GM23338 (cell line): ENCODE results near the gene BSCL2. TPM values are rescaled to one million over a fixed set of nuclear protein-coding genes. Genes with fewer than 3 reads are reported as not detected.

ENCODE experiments used
- ATAC-seq: fragments of 200-7000 bp; cut with Tn5 transposase; 3 replicates; pipeline ENCODE4 v1.9.1; 2020
- DNase-seq: peaks from one replicate; pipeline ENCODE4 v3.0.0-alpha.2; 2015; ENCODE audit warnings: low spot score
- H2AFZ ChIP-seq: fragments of 200-600 bp; sonication (generic); 2 replicates; pipeline ENCODE4 v1.8.0; 2016; ENCODE audit warnings: antibody characterized with exemption, mild to moderate bottlenecking, moderate library complexity
- H3F3A ChIP-seq: fragments of 200-600 bp; sonication (generic); replicated peaks from 2 replicates; pipeline ENCODE4 v1.8.0; 2017; ENCODE audit warnings: antibody characterized with exemption, mixed run types, low read depth
- H3K27ac ChIP-seq: fragments of 200-600 bp; sonication (generic); 2 replicates; pipeline ENCODE4 v1.6.1; 2016; ENCODE audit warnings: low read depth
- H3K27me3 ChIP-seq: fragments of 200-600 bp; sonication (generic); 2 replicates; pipeline ENCODE4 v1.8.0; 2016; ENCODE audit warnings: mild to moderate bottlenecking, mixed run types, moderate library complexity; ENCODE audit not compliant: insufficient read depth
- H3K36me3 ChIP-seq: fragments of 200-600 bp; sonication (generic); 2 replicates; pipeline ENCODE4 v1.8.0; 2016; ENCODE audit warnings: mild to moderate bottlenecking; ENCODE audit not compliant: insufficient read depth
- H3K4me1 ChIP-seq: fragments of 200-600 bp; sonication (generic); 2 replicates; pipeline ENCODE4 v1.8.0; 2016; ENCODE audit warnings: mild to moderate bottlenecking, moderate library complexity; ENCODE audit not compliant: insufficient read depth
- H3K4me2 ChIP-seq: fragments of 200-600 bp; sonication (generic); 2 replicates; pipeline ENCODE4 v1.7.1; 2017; ENCODE audit warnings: mixed run types
- H3K4me3 ChIP-seq: fragments of 200-600 bp; sonication (generic); 2 replicates; pipeline ENCODE4 v1.6.1; 2016; ENCODE audit warnings: mixed run types
- H3K79me2 ChIP-seq: fragments of 200-600 bp; sonication (generic); replicated peaks from 2 replicates; pipeline ENCODE4 v1.8.0; 2017; ENCODE audit warnings: mild to moderate bottlenecking; ENCODE audit not compliant: insufficient read depth
- H3K9me2 ChIP-seq: fragments of 200-600 bp; sonication (generic); 2 replicates; pipeline ENCODE4 v1.8.0; 2017; ENCODE audit not compliant: insufficient read depth
- H4K20me1 ChIP-seq: fragments of 200-600 bp; sonication (generic); replicated peaks from 2 replicates; pipeline ENCODE4 v1.8.0; 2017; ENCODE audit warnings: mild to moderate bottlenecking; ENCODE audit not compliant: insufficient read depth
- H3K27ac Mint-ChIP-seq: 2 replicates; pipeline ENCODE4 v1.8.0; 2020; ENCODE audit warnings: inconsistent platforms, mild to moderate bottlenecking, moderate library complexity, mixed read lengths
- H3K27me3 Mint-ChIP-seq: 3 replicates; pipeline ENCODE4 v1.8.0; 2022; ENCODE audit warnings: low read depth, mild to moderate bottlenecking, moderate library complexity, mixed read lengths, inconsistent platforms; ENCODE audit not compliant: insufficient read depth, poor library complexity
- H3K36me3 Mint-ChIP-seq: 3 replicates; pipeline ENCODE4 v1.8.0; 2021; ENCODE audit warnings: low read depth, mild to moderate bottlenecking, inconsistent platforms, moderate library complexity, mixed read lengths
- H3K4me1 Mint-ChIP-seq: 3 replicates; pipeline ENCODE4 v1.8.0; 2020; ENCODE audit warnings: mild to moderate bottlenecking, inconsistent platforms, mixed read lengths
- H3K4me3 Mint-ChIP-seq: 3 replicates; pipeline ENCODE4 v1.8.0; 2021; ENCODE audit warnings: moderate library complexity, mild to moderate bottlenecking, inconsistent platforms, mixed read lengths
- H3K9me3 Mint-ChIP-seq: 3 replicates; pipeline ENCODE4 v1.8.0; 2020; ENCODE audit warnings: moderate library complexity, mild to moderate bottlenecking, inconsistent platforms, mixed read lengths
- CREB1 ChIP-seq: fragments of 250-450 bp; sonication (Bioruptor Pico); IDR thresholded peaks from 2 replicates; pipeline ENCODE4 v1.5.0; 2020; ENCODE audit warnings: low read depth, mild to moderate bottlenecking, moderate library complexity
- CTCF ChIP-seq, 2 experiments: fragments of 200-600 bp in 1 of 2; sonication (generic) in 1 of 2; conservative IDR thresholded peaks; 2 replicates each; pipeline versions ENCODE4 v1.5.1 to v1.6.1; 2016 to 2017; ENCODE audit warnings: antibody characterized with exemption in 2 of 2, low read depth in 2 of 2, mild to moderate bottlenecking in 2 of 2, moderate library complexity in 1 of 2
- ETS1 ChIP-seq: IDR thresholded peaks from 2 replicates; pipeline ENCODE4 v1.6.1; 2016; ENCODE audit warnings: antibody characterized with exemption
- EZH2 ChIP-seq: fragments of 200-600 bp; sonication (generic); IDR thresholded peaks from one replicate; pipeline ENCODE4 v1.8.0; 2017; ENCODE audit warnings: antibody characterized with exemption, mild to moderate bottlenecking, low read depth; ENCODE audit not compliant: unreplicated experiment
- EZH2phosphoT487 ChIP-seq: fragments of 200-600 bp; sonication (generic); IDR thresholded peaks from one replicate; pipeline ENCODE4 v1.8.1; 2018; ENCODE audit warnings: antibody characterized with exemption; ENCODE audit not compliant: unreplicated experiment
- JUNB ChIP-seq: IDR thresholded peaks from one replicate; pipeline ENCODE4 v1.6.1; 2016; ENCODE audit warnings: antibody characterized with exemption; ENCODE audit not compliant: unreplicated experiment
- NANOG ChIP-seq: IDR thresholded peaks from 2 replicates; pipeline ENCODE4 v1.6.1; 2016; ENCODE audit warnings: antibody characterized with exemption, borderline replicate concordance
- POLR2AphosphoS5 ChIP-seq: IDR thresholded peaks from 2 replicates; pipeline ENCODE4 v1.6.1; 2016; ENCODE audit warnings: antibody characterized with exemption, low read depth
- REST ChIP-seq: IDR thresholded peaks from one replicate; pipeline ENCODE4 v1.6.1; 2018; ENCODE audit warnings: antibody characterized with exemption; ENCODE audit not compliant: unreplicated experiment
- STAT1 ChIP-seq: IDR thresholded peaks from one replicate; pipeline ENCODE4 v1.6.1; 2016; ENCODE audit warnings: antibody characterized with exemption; ENCODE audit not compliant: unreplicated experiment
- ZNF114 ChIP-seq: fragments of 250-450 bp; sonication (Bioruptor Pico); IDR thresholded peaks from 2 replicates; pipeline ENCODE4 v1.5.0; 2020; ENCODE audit warnings: mild to moderate bottlenecking, moderate library complexity
- ZNF331 ChIP-seq: fragments of 250-450 bp; sonication (Bioruptor Pico); IDR thresholded peaks from 2 replicates; pipeline ENCODE4 v1.5.0; 2020; ENCODE audit warnings: low read depth, mild to moderate bottlenecking, moderate library complexity
- polyA plus RNA-seq: library from polyadenylated mRNA; unstranded; fragments of >200 nt; fragmentation: Nextera tagmentation; extraction: Ambion mirVana; gene quantifications from 2 replicates; pipeline ENCODE4 v1.2.1, GENCODE V29; 2016
- total RNA-seq: library from RNA; depleted of rRNA; stranded (reverse); fragments of >200 nt; shearing (Covaris generic); gene quantifications from 2 replicates; pipeline ENCODE4 v1.2.3, GENCODE V29; 2014
- TF ChIP-seq, protein P1 (sequence below): fragments of 250-450 bp; sonication (Bioruptor Pico); IDR thresholded peaks from 2 replicates; pipeline ENCODE4 v1.5.0; 2020; ENCODE audit warnings: mild to moderate bottlenecking, moderate library complexity

The BSCL2 gene
- total and polyA plus RNA-seq, 2 experiments from 2014 or later = 60.2 to 81.7 TPM

DNA sequence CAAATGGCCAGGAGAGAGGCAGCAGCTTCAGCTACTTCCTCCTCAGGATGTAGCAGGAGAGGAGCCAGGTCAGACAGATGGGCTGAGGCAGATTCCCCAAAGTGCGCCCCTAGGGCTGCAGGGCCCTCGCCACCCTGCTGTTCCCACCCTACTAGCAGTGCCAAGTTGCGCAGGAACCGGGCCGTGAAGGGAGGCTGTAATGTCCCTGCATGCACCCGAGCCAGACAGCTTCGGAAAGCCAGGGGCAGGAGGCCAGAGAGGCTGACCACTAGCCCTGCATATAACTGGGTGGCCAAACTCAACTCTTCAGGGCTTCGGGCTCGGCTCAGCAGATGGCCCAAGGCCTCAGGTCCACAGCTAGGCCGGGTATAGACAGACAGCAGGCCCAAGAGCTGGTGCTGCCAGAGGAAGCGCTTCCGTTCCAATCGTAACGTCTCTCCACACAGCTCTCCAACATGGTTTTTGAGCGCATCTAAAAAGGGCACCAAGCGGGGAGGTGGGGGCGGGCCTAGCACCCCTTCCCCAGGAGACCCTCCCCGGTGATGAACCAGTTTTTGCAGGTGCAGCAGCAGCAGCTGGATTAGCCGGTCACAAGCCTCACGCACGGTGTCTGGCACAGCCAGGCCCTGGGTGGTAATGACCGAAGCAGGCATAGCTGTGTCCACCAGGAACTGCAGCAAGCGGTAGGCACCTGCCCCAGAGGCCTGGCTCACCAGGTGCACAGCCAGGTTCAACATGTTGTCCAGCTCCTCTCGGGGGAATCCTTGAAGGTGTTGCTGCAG, 58.8 kb downstream of the BSCL2 start:
- no peak overlapping the region for H3K27ac ChIP-seq
- peaks cover 18% of the 10 kb centered on the region for H3K4me1 Mint-ChIP-seq
- peaks cover 9% of the 10 kb centered on the region; the same call in 1 of the 2 replicates for H3K4me1 ChIP-seq
- H3K9me3 Mint-ChIP-seq = peaks cover 2% of the 10 kb centered on the region; the same call in 1 of the 3 replicates
- peaks cover 13% of the 10 kb centered on the region for H4K20me1 ChIP-seq
- no peak overlapping the region for H2AFZ ChIP-seq
- H3K4me2 ChIP-seq = no peak overlapping the region
- peaks cover 22% of the 10 kb centered on the region; the same call in 1 of the 2 replicates for H3F3A ChIP-seq
- H3K4me3 Mint-ChIP-seq = no peak overlapping the region; the same call in 2 of the 3 replicates
- peaks cover 32% of the 10 kb centered on the region for H3K36me3 Mint-ChIP-seq
- ATAC-seq = no peak
- H3K4me3 ChIP-seq = no peak overlapping the region
- peaks cover 10% of the 10 kb centered on the region; the same call in 1 of the 2 replicates for H3K36me3 ChIP-seq
- H3K27me3 ChIP-seq = no peaks in the 10 kb centered on the region
- no peak overlapping the region for H3K27ac Mint-ChIP-seq
- peaks cover 13% of the 10 kb centered on the region for H3K27me3 Mint-ChIP-seq
- peaks cover 52% of the 10 kb centered on the region for H3K79me2 ChIP-seq
- TF ChIP-seq REST = no peak
- no peak for TF ChIP-seq EZH2
- TF ChIP-seq NANOG = no peak
- TF ChIP-seq ZNF114 (CRISPR knock-in tag) = no peak
- no peak for TF ChIP-seq STAT1
- no peak for TF ChIP-seq POLR2AphosphoS5
- no peak for TF ChIP-seq CREB1 (CRISPR knock-in tag)
- TF ChIP-seq ZNF331 = no peak
- TF ChIP-seq, protein P1, sequence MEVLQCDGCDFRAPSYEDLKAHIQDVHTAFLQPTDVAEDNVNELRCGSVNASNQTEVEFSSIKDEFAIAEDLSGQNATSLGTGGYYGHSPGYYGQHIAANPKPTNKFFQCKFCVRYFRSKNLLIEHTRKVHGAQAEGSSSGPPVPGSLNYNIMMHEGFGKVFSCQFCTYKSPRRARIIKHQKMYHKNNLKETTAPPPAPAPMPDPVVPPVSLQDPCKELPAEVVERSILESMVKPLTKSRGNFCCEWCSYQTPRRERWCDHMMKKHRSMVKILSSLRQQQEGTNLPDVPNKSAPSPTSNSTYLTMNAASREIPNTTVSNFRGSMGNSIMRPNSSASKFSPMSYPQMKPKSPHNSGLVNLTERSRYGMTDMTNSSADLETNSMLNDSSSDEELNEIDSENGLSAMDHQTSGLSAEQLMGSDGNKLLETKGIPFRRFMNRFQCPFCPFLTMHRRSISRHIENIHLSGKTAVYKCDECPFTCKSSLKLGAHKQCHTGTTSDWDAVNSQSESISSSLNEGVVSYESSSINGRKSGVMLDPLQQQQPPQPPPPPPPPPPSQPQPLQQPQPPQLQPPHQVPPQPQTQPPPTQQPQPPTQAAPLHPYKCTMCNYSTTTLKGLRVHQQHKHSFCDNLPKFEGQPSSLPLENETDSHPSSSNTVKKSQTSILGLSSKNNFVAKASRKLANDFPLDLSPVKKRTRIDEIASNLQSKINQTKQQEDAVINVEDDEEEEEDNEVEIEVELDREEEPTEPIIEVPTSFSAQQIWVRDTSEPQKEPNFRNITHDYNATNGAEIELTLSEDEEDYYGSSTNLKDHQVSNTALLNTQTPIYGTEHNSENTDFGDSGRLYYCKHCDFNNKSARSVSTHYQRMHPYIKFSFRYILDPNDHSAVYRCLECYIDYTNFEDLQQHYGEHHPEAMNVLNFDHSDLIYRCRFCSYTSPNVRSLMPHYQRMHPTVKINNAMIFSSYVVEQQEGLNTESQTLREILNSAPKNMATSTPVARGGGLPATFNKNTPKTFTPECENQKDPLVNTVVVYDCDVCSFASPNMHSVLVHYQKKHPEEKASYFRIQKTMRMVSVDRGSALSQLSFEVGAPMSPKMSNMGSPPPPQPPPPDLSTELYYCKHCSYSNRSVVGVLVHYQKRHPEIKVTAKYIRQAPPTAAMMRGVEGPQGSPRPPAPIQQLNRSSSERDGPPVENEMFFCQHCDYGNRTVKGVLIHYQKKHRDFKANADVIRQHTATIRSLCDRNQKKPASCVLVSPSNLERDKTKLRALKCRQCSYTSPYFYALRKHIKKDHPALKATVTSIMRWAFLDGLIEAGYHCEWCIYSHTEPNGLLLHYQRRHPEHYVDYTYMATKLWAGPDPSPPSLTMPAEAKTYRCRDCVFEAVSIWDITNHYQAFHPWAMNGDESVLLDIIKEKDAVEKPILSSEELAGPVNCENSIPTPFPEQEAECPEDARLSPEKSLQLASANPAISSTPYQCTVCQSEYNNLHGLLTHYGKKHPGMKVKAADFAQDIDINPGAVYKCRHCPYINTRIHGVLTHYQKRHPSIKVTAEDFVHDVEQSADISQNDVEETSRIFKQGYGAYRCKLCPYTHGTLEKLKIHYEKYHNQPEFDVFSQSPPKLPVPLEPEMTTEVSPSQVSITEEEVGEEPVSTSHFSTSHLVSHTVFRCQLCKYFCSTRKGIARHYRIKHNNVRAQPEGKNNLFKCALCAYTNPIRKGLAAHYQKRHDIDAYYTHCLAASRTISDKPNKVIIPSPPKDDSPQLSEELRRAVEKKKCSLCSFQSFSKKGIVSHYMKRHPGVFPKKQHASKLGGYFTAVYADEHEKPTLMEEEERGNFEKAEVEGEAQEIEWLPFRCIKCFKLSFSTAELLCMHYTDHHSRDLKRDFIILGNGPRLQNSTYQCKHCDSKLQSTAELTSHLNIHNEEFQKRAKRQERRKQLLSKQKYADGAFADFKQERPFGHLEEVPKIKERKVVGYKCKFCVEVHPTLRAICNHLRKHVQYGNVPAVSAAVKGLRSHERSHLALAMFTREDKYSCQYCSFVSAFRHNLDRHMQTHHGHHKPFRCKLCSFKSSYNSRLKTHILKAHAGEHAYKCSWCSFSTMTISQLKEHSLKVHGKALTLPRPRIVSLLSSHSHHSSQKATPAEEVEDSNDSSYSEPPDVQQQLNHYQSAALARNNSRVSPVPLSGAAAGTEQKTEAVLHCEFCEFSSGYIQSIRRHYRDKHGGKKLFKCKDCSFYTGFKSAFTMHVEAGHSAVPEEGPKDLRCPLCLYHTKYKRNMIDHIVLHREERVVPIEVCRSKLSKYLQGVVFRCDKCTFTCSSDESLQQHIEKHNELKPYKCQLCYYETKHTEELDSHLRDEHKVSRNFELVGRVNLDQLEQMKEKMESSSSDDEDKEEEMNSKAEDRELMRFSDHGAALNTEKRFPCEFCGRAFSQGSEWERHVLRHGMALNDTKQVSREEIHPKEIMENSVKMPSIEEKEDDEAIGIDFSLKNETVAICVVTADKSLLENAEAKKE (CRISPR knock-in tag) = no peak
- no peak for TF ChIP-seq JUNB
- TF ChIP-seq EZH2phosphoT487 = no peak
- no peak for TF ChIP-seq ETS1
- TF ChIP-seq CTCF (conservative IDR thresholded peaks at IDR 0.05; ENCODE audit: low read depth in 2 of 2) = no peak
- DNase-seq = no peak
- H3K9me2 ChIP-seq = no peaks in the 10 kb centered on the region
